ENCODE data around the gene CNNM1.

- TF ChIP-seq CTCF (IDR thresholded peaks at IDR 0.05) (no peak), POLR2A (IDR thresholded peaks at IDR 0.05) (no peak)
Measured at GRCh38 chr10:99315853-99316252, 13.3 kb upstream of the CNNM1 start.

All from lower leg skin (tissue), 3 donors.